ENCODE results near the gene PODXL2.

PODXL2 gene

GRCh38 chr3:127629467-127630403 is 750 bp downstream of the PODXL2 start:
- Histone ChIP-seq H4K5ac (ENCODE audit: low read length) (no peak overlapping the region), H2BK15ac (replicated peaks; ENCODE audit: low read depth) (no peak overlapping the region), H3K4ac (ENCODE audit: low read depth, low read length) (no peak overlapping the region), H3K4me1 (ENCODE audit: control insufficient read depth, low read depth, low read length) (no peaks in the 10 kb centered on the region), H3K18ac (ENCODE audit: low read length) (no peak overlapping the region), H2AK5ac (ENCODE audit: low read length) (no peak overlapping the region), H3K9ac (ENCODE audit: low read length) (no peak overlapping the region), H4K8ac (ENCODE audit: low read depth, low read length) (no peak overlapping the region), H2BK120ac (ENCODE audit: low read depth, low read length) (no peak overlapping the region), H3K79me2 (ENCODE audit: control insufficient read depth, insufficient read depth, low read length) (no peaks in the 10 kb centered on the region), H3K23ac (ENCODE audit: low read length) (no peak overlapping the region), H3K27ac (ENCODE audit: low read depth, low read length) (no peak overlapping the region), H3K36me3 (ENCODE audit: control insufficient read depth, insufficient read depth, low read length) (no peaks in the 10 kb centered on the region), H3K4me3 (ENCODE audit: low read length) (no peak overlapping the region), H3K56ac (ENCODE audit: low read length) (no peak overlapping the region), H3K27me3 (ENCODE audit: insufficient read depth, low read length, poor library complexity) (peaks cover 12% of the 10 kb centered on the region), H2BK5ac (ENCODE audit: low read length) (no peak overlapping the region), H3K79me1 (ENCODE audit: low read length) (no peaks in the 10 kb centered on the region), H3K4me2 (ENCODE audit: low read length) (peak overlapping the region; percentile 1)
- DNase-seq: no peak
- WGBS (ENCODE audit: extremely low coverage, insufficient coverage, low lambda C conversion rate): no CpG with 5 or more reads among the region's 65 CpGs

DNA sequence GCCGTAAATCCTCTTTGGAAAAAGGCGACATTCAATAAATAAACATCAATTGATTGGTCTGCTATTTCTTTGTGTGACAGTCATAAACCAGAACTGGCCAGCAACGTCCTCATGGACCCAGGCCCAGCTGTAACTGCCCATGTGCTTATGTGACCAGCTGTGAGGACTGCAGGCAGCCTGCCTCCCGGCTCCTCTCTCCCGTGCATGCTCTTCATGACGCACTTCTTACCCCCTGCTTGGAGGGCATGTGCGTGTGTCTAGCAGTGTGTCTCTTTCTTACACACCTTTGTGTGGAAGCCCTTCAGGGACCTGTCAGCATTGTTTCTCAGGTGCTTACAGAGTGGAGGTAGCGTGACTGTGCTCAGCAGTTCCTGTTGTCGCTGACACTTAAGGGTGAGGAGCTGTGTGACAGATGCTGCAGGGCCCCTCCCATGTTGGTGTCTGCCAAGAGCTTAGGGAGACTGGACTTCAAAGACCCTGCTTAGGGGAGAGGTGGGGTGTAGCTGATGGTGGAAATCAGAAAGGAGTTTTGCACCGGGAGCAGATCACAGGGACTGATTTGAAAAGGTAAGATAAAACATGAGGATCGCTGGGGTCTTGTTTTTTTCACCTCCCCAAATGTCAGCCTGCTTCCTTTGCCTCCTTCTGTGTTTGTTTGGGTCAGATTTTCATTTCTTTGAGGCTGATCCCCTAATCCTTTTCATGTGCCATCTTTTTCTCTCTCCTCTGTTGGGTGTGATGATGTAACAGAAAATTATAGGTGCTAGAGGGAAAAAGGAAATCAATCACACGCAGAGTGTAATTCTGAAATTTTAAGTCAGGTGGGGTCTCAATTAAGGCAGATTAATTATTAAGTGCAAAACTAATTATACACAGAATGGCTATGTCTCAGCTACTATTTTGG is 2.1 kb downstream of the PODXL2 start:
- Histone ChIP-seq H3K4me1 (ENCODE audit: control insufficient read depth, low read depth, low read length) (no peaks in the 10 kb centered on the region), H3K79me1 (ENCODE audit: low read length) (no peaks in the 10 kb centered on the region), H3K27me3 (ENCODE audit: insufficient read depth, low read length, poor library complexity) (peaks cover 12% of the 10 kb centered on the region), H3K18ac (ENCODE audit: low read length) (no peak overlapping the region), H2BK15ac (replicated peaks; ENCODE audit: low read depth) (no peak overlapping the region), H2AK5ac (ENCODE audit: low read length) (no peak overlapping the region), H3K56ac (ENCODE audit: low read length) (no peak overlapping the region), H3K23ac (ENCODE audit: low read length) (no peak overlapping the region), H3K4me2 (ENCODE audit: low read length) (no peak overlapping the region), H3K79me2 (ENCODE audit: control insufficient read depth, insufficient read depth, low read length) (no peaks in the 10 kb centered on the region), H3K36me3 (ENCODE audit: control insufficient read depth, insufficient read depth, low read length) (no peaks in the 10 kb centered on the region), H4K5ac (ENCODE audit: low read length) (no peak overlapping the region), H2BK120ac (ENCODE audit: low read depth, low read length) (no peak overlapping the region), H3K9ac (ENCODE audit: low read length) (no peak overlapping the region), H3K4me3 (ENCODE audit: low read length) (no peak overlapping the region), H3K4ac (ENCODE audit: low read depth, low read length) (no peak overlapping the region), H2BK5ac (ENCODE audit: low read length) (no peak overlapping the region), H3K27ac (ENCODE audit: low read depth, low read length) (no peak overlapping the region), H4K8ac (ENCODE audit: low read depth, low read length) (no peak overlapping the region)
- DNase-seq: no peak
- WGBS (ENCODE audit: extremely low coverage, insufficient coverage, low lambda C conversion rate): no CpG with 5 or more reads among the region's 12 CpGs

DNA sequence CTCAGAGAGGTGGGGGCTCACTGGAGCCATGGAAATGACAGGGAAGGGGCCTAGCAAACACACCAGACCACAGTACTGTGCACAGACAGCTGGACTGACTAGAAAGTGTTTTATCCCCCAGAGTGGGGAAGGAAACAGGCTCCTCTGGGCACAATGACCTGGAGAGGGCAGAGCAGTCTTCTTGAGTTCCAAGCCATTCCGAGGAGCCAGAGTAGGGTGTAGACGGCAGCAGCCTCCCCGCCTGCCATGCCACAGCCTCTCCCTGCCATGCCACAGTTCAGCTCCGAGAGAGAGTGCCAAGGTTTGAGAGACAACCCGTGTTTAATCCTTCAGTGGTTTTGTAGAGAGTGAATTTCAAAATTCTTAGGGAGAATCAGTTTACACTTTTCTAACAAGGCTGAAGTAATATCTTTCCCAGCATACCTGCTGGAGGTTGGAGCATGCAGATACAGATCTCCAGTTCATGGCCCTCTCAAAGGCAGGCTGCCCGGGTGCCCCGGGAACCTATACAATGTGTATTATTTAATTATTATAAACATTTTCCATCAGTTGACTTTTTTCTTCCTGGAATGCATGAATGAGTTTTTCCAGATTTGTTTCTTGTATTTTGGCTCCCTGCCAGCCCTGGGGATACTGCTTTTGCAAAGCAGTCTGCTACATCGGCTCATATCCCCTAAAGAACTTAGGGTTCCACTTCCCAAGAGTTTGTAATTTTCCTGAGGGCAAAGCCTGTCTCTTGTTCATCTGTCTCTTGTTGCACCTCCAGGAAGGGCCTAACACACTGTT is 3.2 kb downstream of the PODXL2 start:
- DNase-seq: no peak

GRCh38 chr3:127634653-127635052 is 5.7 kb downstream of the PODXL2 start:
- Histone ChIP-seq H3K79me2 (ENCODE audit: control insufficient read depth, insufficient read depth, low read length) (no peaks in the 10 kb centered on the region), H3K56ac (ENCODE audit: low read length) (no peak overlapping the region), H3K27me3 (ENCODE audit: insufficient read depth, low read length, poor library complexity) (no peaks in the 10 kb centered on the region), H3K23ac (ENCODE audit: low read length) (no peak overlapping the region), H2BK120ac (ENCODE audit: low read depth, low read length) (no peak overlapping the region), H3K36me3 (ENCODE audit: control insufficient read depth, insufficient read depth, low read length) (no peaks in the 10 kb centered on the region), H3K79me1 (ENCODE audit: low read length) (no peaks in the 10 kb centered on the region), H2BK15ac (replicated peaks; ENCODE audit: low read depth) (no peak overlapping the region), H3K4ac (ENCODE audit: low read depth, low read length) (no peak overlapping the region), H3K4me3 (ENCODE audit: low read length) (no peak overlapping the region), H4K5ac (ENCODE audit: low read length) (no peak overlapping the region), H3K4me2 (ENCODE audit: low read length) (no peak overlapping the region), H3K4me1 (ENCODE audit: control insufficient read depth, low read depth, low read length) (no peaks in the 10 kb centered on the region), H3K9ac (ENCODE audit: low read length) (no peak overlapping the region), H4K8ac (ENCODE audit: low read depth, low read length) (no peak overlapping the region), H2AK5ac (ENCODE audit: low read length) (no peak overlapping the region), H3K27ac (ENCODE audit: low read depth, low read length) (no peak overlapping the region), H2BK5ac (ENCODE audit: low read length) (no peak overlapping the region), H3K18ac (ENCODE audit: low read length) (no peak overlapping the region)
- no peak for DNase-seq
- WGBS (ENCODE audit: extremely low coverage, insufficient coverage, low lambda C conversion rate): no CpG with 5 or more reads among the region's 12 CpGs

More for the DNA sequence above, 3.2 kb downstream of the PODXL2 start:
- H2BK120ac ChIP-seq (ENCODE audit: low read depth, low read length): no peak overlapping the region
- no peaks in the 10 kb centered on the region for H3K79me1 ChIP-seq (ENCODE audit: low read length)
- no peak overlapping the region for H3K27ac ChIP-seq (ENCODE audit: low read depth, low read length)
- no peak overlapping the region for H3K4ac ChIP-seq (ENCODE audit: low read depth, low read length)
- no peak overlapping the region for H3K56ac ChIP-seq (ENCODE audit: low read length)
- H3K27me3 ChIP-seq (ENCODE audit: insufficient read depth, low read length, poor library complexity): peaks cover 12% of the 10 kb centered on the region
- H4K8ac ChIP-seq (ENCODE audit: low read depth, low read length): no peak overlapping the region
- no peak overlapping the region for H3K4me3 ChIP-seq (ENCODE audit: low read length)
- no peak overlapping the region for H3K4me2 ChIP-seq (ENCODE audit: low read length)
- H2BK5ac ChIP-seq (ENCODE audit: low read length): no peak overlapping the region
- H4K5ac ChIP-seq (ENCODE audit: low read length): no peak overlapping the region
- no peak overlapping the region for H2AK5ac ChIP-seq (ENCODE audit: low read length)
- no peak overlapping the region for H3K23ac ChIP-seq (ENCODE audit: low read length)
- no peaks in the 10 kb centered on the region for H3K79me2 ChIP-seq (ENCODE audit: control insufficient read depth, insufficient read depth, low read length)
- no peak overlapping the region for H3K9ac ChIP-seq (ENCODE audit: low read length)
- H3K4me1 ChIP-seq (ENCODE audit: control insufficient read depth, low read depth, low read length): no peaks in the 10 kb centered on the region
- H3K36me3 ChIP-seq (ENCODE audit: control insufficient read depth, insufficient read depth, low read length): no peaks in the 10 kb centered on the region
- no CpG with 5 or more reads among the region's 8 CpGs for WGBS (ENCODE audit: extremely low coverage, insufficient coverage, low lambda C conversion rate)
- no peak overlapping the region for H3K18ac ChIP-seq (ENCODE audit: low read length)
- no peak overlapping the region for H2BK15ac ChIP-seq (replicated peaks; ENCODE audit: low read depth)

DNA sequence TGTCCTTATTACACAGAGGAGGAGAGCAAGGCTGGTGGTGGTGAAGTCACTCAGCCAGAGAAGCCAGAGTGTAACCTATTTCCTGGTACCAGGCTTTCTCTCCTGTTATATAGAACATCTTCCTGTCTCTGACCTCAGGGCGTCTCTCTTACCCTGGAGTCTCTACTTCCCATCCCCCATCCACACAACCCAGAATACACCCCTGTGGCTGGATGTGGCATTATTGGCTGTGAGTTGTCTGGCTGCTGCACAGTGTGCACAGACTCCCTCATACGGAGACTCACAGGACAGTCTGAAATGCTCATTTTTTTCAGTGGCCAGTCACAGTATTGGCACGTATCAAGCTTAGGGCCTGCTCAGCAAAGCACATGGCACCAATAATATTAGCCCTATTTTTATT is 8.6 kb downstream of the PODXL2 start:
- Histone ChIP-seq H2BK15ac (replicated peaks; ENCODE audit: low read depth) (no peak overlapping the region), H2BK120ac (ENCODE audit: low read depth, low read length) (no peak overlapping the region), H3K23ac (ENCODE audit: low read length) (no peak overlapping the region), H3K79me2 (ENCODE audit: control insufficient read depth, insufficient read depth, low read length) (no peaks in the 10 kb centered on the region), H3K4me1 (ENCODE audit: control insufficient read depth, low read depth, low read length) (no peaks in the 10 kb centered on the region), H3K27ac (ENCODE audit: low read depth, low read length) (no peak overlapping the region), H3K9ac (ENCODE audit: low read length) (no peak overlapping the region), H3K18ac (ENCODE audit: low read length) (no peak overlapping the region), H3K79me1 (ENCODE audit: low read length) (no peaks in the 10 kb centered on the region), H3K4ac (ENCODE audit: low read depth, low read length) (no peak overlapping the region), H4K5ac (ENCODE audit: low read length) (no peak overlapping the region), H3K4me2 (ENCODE audit: low read length) (no peak overlapping the region), H3K56ac (ENCODE audit: low read length) (no peak overlapping the region), H2BK5ac (ENCODE audit: low read length) (no peak overlapping the region), H4K8ac (ENCODE audit: low read depth, low read length) (no peak overlapping the region), H3K4me3 (ENCODE audit: low read length) (no peak overlapping the region), H3K27me3 (ENCODE audit: insufficient read depth, low read length, poor library complexity) (no peaks in the 10 kb centered on the region), H2AK5ac (ENCODE audit: low read length) (no peak overlapping the region), H3K36me3 (ENCODE audit: control insufficient read depth, insufficient read depth, low read length) (no peaks in the 10 kb centered on the region)
- DNase-seq: no peak
- no CpG with 5 or more reads among the region's 3 CpGs for WGBS (ENCODE audit: extremely low coverage, insufficient coverage, low lambda C conversion rate)

All from mesendoderm (in vitro differentiated cells).